A673 (cell line): Measurements from ENCODE around the gene AP1M1. TPM values are rescaled to one million over a fixed set of nuclear protein-coding genes. Genes with fewer than 3 reads are reported as not detected.

Experiments used
- BruUV-seq: library from RNA; stranded (reverse); fragments of 400-500 nt; replicated peaks from 2 replicates; lab custom pipeline; 2021; lab: Mats Ljungman, UMichigan
- CTCF ChIA-PET: fragments of 300-600 bp; sonication (Branson Sonifier 250); formaldehyde crosslinking; loops from one replicate; lab custom pipeline; 2022; ENCODE audit warnings: antibody characterized with exemption; lab: Charles Lee
- POLR2A ChIA-PET: fragments of 300-600 bp; sonication (Branson Sonifier 250); formaldehyde crosslinking; loops from one replicate; lab custom pipeline; 2022; ENCODE audit warnings: antibody characterized with exemption; ENCODE audit not compliant: low non-redundant PET; lab: Charles Lee
- DNase-seq: peaks from one replicate; pipeline ENCODE4 v3.0.0-alpha.2; 2015; ENCODE audit warnings: low spot score
- H3K27ac ChIP-seq: fragments of 200-600 bp; sonication (generic); 2 replicates; pipeline ENCODE4 v1.5.1; 2016; ENCODE audit warnings: mixed run types, low read depth, mild to moderate bottlenecking, mixed read lengths, antibody characterized with exemption, low read length; ENCODE audit not compliant: poor library complexity, severe bottlenecking
- H3K27me3 ChIP-seq: fragments of 200-600 bp; sonication (generic); replicated peaks from 2 replicates; pipeline ENCODE4 v1.6.1; 2017; ENCODE audit warnings: mixed run types, low read depth, mild to moderate bottlenecking, mixed read lengths, antibody characterized with exemption, low read length; ENCODE audit not compliant: insufficient read depth, poor library complexity
- H3K36me3 ChIP-seq: fragments of 200-600 bp; sonication (generic); 2 replicates; pipeline ENCODE4 v1.6.1; 2016; ENCODE audit warnings: mixed run types, mild to moderate bottlenecking, mixed read lengths, antibody characterized with exemption, low read length; ENCODE audit not compliant: insufficient read depth, poor library complexity, severe bottlenecking
- H3K4me1 ChIP-seq: fragments of 200-600 bp; sonication (generic); 2 replicates; pipeline ENCODE4 v1.6.1; 2017; ENCODE audit warnings: mixed run types, mild to moderate bottlenecking, mixed read lengths, antibody characterized with exemption, low read length; ENCODE audit not compliant: insufficient read depth, poor library complexity, severe bottlenecking
- H3K4me3 ChIP-seq: fragments of 200-600 bp; sonication (generic); 2 replicates; pipeline ENCODE4 v1.5.1; 2016; ENCODE audit warnings: low read depth, mixed run types, mild to moderate bottlenecking, mixed read lengths, low read length; ENCODE audit not compliant: poor library complexity, severe bottlenecking
- H3K9me3 ChIP-seq: fragments of 200-600 bp; sonication (generic); 2 replicates; pipeline ENCODE4 v1.6.1; 2016; ENCODE audit warnings: mixed run types, low read depth, mild to moderate bottlenecking, mixed read lengths, antibody characterized with exemption, low read length; ENCODE audit not compliant: poor library complexity, severe bottlenecking
- CTCF ChIP-seq: fragments of 300-800, 200-600 bp; sonication (generic); conservative IDR thresholded peaks from 2 replicates; pipeline ENCODE4 v1.5.1; 2017; ENCODE audit warnings: low read depth, mild to moderate bottlenecking, antibody characterized with exemption, low read length, moderate library complexity, mixed read lengths
- EZH2 ChIP-seq: fragments of 200-600 bp; sonication (generic); IDR thresholded peaks from 2 replicates; pipeline ENCODE4 v1.6.1; 2017; ENCODE audit warnings: borderline replicate concordance, low read depth, mild to moderate bottlenecking, mixed read lengths, antibody characterized with exemption, low read length; ENCODE audit not compliant: poor library complexity, severe bottlenecking
- intact Hi-C: fragments of 100-400 bp; cut with micrococcal nuclease; formaldehyde crosslinking; loops from one replicate; pipeline ENCODE4 v1.10.0; 2022; ENCODE audit not compliant: unreplicated experiment
- total RNA-seq: library from RNA; stranded (reverse); gene quantifications from 2 replicates; pipeline ENCODE4 v1.2.3, GENCODE V29; 2021

The AP1M1 gene
- total RNA-seq, 1 experiment from 2014 or later: 105 TPM

- intact Hi-C loops: no loop called here
- Histone ChIP-seq H3K27ac (no peak overlapping the region), H3K4me1 (no peaks in the 10 kb centered on the region), H3K27me3 (no peaks in the 10 kb centered on the region), H3K9me3 (no peaks in the 10 kb centered on the region), H3K4me3 (no peak overlapping the region), H3K36me3 (no peaks in the 10 kb centered on the region)
- TF ChIP-seq EZH2 (no peak), CTCF (no peak)
- ChIA-PET CTCF (no interaction called here), POLR2A (no interaction called here)
- DNase-seq: no peak
- no TSS peak for BruUV-seq
These were observed 33.4 kb upstream of the AP1M1 start for GRCh38 chr19:16164222-16164890.

GRCh38 chr19:16166417-16166816 is 31.3 kb upstream of the AP1M1 start:
- Histone ChIP-seq H3K4me3 (no peak overlapping the region), H3K27ac (no peak overlapping the region), H3K4me1 (no peaks in the 10 kb centered on the region), H3K9me3 (no peaks in the 10 kb centered on the region), H3K36me3 (no peaks in the 10 kb centered on the region), H3K27me3 (no peaks in the 10 kb centered on the region)
- CTCF ChIA-PET: no interaction called here
- no peak for DNase-seq
- intact Hi-C loops: no loop called here
- POLR2A ChIA-PET: no interaction called here
- BruUV-seq: no TSS peak
- no peak for TF ChIP-seq CTCF
- TF ChIP-seq EZH2: no peak

- Histone ChIP-seq H3K9me3 (no peaks in the 10 kb centered on the region), H3K27ac (no peak overlapping the region), H3K27me3 (no peaks in the 10 kb centered on the region), H3K36me3 (no peaks in the 10 kb centered on the region), H3K4me1 (no peaks in the 10 kb centered on the region), H3K4me3 (no peak overlapping the region)
- no peak for DNase-seq
- intact Hi-C loops: no loop called here
- ChIA-PET POLR2A (no interaction called here), CTCF (no interaction called here)
- BruUV-seq: no TSS peak
- TF ChIP-seq CTCF (no peak), EZH2 (no peak)
These were observed 30.7 kb upstream of the AP1M1 start for GRCh38 chr19:16167055-16167454.
